DMS114 treated with DMSO at 0.1 percent for 48 hours (cell line): ENCODE measurements around the gene STK39.
"Not testable (repeated sequence)": the region's sequence is repeated elsewhere in the genome, so short reads cannot be mapped to it uniquely, and the experiment has no call there.

Experiments
- DNase-seq: peaks from one replicate; lab custom pipeline; 2025; ENCODE audit not compliant: unreplicated experiment; lab: John Stamatoyannopoulos, UW

The STK39 gene

DNA sequence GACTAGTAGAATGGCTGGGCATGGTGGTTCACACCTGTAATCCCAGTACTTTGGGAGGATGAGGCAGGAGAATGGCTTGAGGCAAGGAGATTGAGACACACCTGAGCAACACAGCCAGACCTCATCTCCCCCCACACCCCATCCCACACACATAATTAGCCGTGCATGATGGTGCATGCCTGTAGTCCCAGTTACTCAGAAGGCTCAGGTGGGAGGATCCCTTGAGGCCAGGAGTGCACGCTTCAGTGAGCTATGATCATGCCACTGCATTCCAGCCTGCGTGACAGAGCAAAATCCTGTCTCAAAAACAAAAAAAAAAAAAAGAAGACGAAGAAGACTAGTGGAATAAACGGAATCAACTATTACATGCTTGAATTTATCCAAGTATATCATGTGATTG, 150.0 kb downstream of the STK39 start:
- DNase-seq: no peak

DNA sequence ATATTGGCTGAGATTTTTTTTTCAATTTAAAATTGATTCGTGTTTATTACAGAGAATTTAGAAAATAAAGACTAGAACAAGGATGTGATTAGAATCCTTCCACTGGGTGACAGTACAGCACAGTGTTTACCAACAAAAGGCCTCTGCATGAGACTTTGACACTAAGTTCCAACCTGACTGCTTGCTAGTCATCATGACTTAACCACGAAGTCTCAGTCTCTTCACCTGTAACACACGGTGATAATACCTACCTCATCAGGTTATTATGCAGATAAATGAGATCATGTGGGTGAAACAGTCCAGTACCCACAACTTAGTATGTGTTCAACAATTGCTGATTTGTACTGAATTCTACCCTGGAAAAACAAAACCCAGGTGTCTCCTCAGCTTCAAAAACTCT, 151.2 kb downstream of the STK39 start:
- no peak for DNase-seq

DNA sequence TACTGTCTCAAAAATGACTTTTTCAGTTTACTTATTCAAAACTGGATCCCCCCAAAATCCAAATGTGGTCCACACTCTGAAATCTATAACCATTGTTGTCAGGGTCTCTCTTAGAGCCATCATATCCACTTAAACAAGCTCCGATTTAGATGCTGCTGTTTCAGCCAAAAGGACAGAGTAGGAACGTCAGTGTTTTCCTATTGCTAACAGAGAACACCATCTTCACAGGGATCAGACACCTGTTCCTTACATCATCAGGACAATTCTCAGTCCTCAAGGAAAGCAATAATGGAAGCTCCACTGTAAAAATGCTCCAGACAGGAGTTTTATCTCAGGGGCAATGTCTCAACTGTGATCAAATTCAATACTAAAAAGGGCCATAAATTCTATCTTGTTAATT, 155.4 kb downstream of the STK39 start:
- DNase-seq: no peak

DNA sequence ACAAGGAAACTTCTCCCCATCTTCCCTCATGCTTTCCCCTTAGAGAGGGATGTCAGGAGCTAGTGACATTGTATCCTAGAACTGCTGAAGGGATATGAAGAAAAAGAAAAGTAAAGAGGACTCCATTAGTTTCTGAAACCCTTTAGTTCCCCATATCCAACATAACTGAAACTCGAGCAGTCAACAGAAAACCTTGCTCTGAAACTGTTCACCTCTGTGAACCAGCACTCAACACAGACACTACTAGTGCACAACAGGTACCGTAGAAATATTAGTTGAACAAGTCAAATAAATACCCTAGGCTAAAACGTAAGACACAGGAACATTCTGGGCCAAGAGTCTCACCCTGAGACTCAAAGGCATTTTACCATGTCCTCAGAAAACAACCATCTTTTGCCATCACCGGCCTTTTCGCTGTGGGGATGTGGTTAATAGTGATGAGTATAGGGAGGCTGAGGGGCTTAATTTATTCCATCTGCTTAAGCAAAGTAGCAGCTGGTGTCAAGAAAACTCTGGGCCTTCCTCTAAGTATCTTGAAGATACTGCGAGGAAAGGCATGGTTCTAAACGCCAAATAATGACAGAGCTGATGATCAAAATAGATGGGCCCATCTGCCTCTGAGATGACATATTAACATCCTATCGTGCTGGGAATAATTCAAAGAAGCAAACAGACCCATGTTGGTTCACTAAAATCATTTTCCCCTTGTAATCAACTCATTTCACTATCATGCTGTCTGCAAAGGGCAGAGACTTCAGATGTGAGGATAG, 156.8 kb downstream of the STK39 start:
- DNase-seq: no peak

DNA sequence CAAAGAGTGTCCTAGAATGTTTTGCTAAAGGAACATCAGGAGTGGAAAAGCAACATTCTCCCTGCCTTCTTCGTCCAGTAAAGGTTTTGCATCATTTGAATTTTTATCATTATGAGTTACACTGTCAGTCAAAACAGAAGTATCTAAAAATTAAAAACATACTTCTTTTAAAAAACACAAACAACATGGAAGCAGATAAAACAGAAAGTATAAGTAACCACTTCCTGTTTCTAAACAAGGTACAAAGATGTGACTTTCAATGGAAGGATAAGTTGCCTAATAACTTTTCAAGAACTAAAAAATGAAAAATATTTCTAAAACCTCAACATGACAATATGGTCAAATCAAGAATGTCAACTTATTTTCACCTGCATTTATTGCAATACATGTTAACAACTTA, 158.2 kb downstream of the STK39 start:
- no peak for DNase-seq

DNA sequence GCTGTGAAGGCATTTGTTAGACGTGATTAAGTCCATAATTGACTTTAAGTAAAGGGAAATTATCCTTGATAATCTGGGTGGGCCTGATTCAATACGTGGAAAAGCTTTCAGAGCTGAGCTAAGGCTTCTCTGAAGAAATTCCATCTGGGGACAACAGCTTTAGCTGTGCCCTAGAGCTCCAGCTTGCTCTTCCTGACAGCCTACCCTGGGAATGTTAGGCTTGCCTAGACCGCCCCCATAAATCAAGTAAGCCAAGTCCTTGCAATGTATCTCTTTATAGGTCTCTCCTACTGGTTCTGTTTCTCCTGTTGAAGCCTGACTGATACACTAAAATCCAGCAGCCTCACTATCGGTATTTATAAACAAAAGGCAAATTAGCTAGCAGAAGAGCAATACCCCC, 160.0 kb downstream of the STK39 start:
- DNase-seq: no peak

DNA sequence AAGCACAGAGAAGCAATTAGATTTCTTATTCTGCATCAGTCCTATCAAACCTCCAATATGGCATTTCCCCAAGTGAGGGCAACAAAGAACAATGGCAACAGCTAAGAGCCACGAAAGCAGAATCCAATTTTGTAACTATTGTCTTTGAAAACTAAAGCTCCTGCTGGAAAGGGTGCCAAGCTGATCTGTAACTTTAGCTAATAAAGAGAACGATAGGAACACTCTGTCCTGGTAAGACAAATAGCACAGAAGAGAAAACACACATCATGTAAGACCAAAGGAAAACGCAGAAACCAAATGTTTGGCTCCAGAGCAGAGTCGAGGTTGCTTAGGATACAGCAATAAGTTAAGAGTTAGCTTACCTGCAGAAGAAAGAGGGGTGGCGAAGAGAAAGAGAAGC, 160.5 kb downstream of the STK39 start:
- DNase-seq: no peak

DNA sequence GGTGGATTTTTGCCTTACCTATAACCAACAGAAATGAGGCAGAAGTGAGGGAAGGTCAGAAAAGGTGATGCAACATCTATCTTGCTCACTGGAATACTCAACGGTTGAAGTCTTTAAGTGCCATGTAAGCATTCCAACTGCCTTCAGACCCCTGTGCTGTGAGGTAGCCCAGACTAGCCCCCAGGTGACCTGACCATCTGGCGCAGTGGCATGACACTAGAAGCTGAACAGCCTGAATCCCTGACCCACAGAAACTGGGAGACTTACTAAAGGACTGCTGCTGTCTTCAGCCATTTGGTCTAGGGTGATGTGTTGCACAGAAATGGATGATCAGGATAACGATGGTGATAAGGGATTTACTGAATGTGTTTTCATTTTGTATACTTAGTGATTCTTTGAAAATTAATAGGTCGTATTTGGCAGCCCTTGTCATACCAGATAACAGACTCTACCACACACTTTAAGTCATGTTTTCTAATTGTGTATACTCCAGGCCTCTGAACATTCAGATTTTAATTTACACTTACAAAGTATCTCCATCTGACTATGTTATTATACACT, 161.5 kb downstream of the STK39 start:
- DNase-seq: no peak

DNA sequence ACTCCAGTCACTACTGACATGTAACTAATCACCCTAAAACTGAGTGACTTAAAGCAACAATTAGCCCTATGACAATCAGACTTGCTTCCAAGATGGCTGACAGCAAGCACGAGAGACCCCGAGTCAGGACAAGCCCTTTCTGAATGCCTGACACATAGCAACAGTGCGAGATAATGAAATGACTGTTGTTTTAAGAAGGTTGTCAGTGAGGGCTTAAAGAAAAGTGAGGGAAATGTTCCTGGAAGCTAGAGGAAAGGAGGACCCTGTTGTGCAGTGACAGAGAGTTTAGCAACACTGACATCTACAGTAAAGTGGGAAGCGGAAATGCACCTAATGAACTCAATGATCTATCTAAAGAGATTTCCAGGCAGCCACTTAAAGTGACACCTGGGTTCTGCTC, 163.1 kb downstream of the STK39 start:
- DNase-seq: no peak

DNA sequence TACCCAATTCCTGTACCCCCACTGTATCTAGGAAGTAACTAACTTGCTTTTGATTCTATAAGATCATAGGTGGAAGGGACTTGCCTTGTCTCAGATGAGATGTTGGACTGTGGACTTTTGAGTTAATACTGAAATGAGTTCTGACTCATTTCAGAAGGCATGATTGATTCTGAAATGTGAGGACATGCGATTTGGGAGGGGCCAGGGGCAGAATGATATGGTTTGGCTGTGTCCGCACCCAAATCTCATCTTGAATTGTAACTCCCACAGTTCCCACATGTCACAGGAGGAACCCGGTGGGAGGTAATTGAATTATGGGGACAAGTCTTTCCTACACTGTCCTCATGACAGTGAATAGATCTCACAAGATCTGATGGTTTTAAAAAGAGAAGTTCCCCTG, 165.9 kb downstream of the STK39 start:
- DNase-seq: not testable (repeated sequence)

DNA sequence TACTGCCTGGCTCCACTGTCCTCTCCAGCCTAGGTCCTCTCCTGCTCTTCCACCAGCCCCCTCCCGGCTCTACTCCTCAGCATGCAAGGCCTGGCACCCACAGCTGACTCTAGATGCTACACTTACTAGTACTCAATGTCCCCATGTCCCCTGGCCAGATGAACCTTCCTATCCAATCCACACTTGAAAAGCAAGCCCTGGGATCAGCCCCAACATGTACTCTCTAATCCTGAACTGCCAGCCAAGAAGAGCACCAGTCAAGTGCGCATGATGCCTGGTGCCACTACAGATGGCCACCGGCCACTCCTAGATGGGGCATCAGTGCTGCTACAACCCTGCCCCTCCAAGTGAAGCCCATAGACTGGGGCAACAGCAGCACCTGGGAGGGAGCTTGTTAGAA, 168.2 kb downstream of the STK39 start:
- no peak for DNase-seq

DNA sequence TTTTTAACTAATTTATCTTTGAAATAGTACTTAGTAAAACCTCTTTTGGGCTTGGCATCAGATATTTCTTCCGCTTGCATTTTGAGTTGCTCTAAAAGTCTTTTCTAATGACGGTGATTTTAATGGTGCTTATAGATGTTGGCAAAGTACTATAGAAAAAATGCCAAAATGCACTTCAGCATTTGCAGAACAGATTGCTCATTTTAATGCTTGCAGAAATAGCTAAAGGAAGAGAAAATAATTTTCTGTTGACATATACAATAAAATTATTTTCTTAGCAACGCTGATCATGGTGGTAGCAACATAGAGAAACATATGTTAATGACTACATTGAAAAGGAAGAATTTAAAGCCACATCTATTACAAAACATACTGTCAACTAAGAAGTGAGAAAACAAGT, 170.7 kb downstream of the STK39 start:
- no peak for DNase-seq

DNA sequence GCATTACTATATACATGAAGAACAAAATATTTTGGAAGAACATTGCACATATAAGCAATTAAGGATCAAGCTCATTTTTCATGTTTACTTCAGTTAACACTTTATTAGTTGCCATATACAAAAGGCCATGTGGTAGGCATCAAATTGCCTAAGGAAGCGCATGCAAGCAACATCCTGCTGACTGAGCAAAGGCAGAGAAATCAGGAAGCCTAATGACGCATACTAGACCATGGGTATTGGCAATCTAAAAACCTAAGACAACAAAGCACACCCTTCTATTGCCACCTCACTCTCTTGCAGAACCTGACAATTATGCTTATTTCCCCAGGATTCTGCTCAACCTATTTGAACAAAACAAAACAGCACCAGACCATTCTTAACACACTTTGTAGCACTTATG, 171.9 kb downstream of the STK39 start:
- no peak for DNase-seq

DNA sequence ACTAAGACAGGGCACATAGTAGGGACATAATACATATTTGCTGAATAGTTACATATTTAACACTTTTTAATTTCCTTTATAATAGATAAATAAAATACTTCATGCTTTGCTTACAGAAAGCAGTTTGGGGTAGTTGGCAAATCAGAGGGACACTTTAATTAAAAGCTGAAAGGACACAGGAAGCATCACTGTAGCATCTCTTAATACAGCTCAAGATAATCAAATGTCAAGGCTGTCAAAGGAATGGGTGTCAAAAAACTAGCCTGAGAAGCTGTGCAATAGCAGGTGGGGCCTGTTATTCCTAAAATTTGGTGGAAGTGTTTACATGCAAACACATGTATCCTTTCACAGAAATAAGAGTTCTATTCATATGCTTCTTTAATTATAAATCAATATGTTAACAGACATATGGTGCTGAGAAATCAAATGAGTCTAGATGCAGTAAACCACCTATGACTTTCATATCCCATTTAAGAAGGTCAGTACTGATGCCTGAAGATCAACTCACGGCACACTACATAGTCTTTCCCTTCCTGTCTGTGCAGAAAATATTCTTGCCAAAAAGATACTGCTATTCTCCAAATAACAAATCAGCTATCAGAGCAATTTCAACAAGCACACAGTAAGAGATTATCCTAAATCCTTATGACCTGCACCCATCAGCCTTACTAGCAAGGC, 174.6 kb downstream of the STK39 start:
- DNase-seq: no peak

DNA sequence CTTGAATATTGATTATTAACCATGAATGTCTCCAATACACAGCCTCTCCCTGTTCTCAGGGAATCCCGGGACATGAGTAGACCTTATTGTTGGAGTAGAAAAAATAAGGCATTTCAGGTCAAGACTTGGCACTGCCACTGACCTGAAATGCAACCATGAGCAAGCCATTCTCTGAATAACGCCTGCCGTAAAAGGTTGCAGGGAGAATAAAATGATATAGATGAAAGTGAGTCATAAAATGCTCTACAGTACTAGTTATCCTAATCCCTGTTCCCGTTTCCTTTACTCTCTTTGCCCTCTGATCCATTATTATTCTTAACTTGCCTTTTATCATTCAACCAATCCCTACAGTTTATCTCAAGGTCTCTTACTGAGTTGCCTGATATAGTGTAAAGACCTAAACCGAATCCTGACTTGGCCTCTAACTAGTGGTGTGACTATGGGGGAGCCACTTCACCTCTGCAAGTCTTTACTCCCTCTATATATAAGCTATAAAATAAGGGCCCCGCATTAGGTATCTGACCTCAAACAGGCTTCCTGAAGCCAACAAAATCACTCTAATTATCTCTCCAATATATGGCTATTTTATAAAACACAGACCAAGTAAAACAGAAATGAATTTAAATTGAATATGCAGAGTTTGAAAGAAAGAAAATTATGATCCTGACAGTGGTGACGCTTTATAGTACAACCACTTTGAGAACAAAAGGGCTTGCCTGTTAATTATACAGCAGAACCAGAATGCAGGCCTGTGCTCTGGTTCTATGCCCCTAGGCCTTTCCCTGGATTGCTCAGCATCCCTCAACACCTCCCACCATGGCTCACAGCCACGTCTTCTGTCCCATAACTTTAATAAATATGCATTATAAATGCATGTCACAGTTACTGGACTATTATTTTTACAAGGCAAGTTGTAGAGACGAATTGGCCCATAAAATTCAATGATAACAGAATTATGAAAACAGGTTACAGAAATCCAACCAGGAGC, 183.1 kb downstream of the STK39 start:
- no peak for DNase-seq

DNA sequence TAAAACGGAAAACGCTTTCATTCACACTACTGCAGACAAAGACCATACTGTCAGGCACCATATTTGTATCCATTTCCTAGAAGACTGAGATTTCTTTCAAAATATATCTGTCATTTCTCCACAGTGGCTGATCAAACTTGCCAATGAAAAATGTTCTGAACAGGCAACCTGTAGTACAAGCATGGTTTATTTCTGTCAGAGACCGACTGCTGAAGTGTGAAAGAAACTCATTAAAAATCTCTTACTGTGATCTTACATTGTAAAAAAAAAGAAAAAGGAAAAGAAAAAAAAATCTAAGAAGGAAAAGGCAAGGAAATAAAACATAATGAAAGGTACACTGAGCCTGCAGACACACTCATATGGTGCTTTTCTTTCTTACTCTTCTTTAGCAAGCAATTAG, 184.5 kb downstream of the STK39 start:
- DNase-seq: no peak

DNA sequence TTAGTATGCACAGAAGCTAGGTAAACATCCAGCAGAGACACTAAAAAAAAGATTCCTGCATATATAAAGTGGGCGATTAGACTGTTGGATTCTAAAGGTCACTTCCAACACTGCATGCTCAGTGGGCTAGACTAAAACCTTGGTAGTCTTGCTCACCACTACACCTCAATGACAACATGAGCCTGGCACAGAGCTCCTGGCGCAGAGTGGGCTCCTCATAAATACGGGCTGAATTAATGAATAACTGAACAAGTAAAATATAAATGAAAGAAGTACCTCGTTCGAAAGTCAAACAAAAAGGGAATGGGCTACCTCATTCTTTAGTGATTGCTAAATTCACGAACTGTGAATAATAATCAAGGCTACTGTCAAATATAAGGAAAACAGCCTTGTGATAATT, 185.3 kb downstream of the STK39 start:
- no peak for DNase-seq

DNA sequence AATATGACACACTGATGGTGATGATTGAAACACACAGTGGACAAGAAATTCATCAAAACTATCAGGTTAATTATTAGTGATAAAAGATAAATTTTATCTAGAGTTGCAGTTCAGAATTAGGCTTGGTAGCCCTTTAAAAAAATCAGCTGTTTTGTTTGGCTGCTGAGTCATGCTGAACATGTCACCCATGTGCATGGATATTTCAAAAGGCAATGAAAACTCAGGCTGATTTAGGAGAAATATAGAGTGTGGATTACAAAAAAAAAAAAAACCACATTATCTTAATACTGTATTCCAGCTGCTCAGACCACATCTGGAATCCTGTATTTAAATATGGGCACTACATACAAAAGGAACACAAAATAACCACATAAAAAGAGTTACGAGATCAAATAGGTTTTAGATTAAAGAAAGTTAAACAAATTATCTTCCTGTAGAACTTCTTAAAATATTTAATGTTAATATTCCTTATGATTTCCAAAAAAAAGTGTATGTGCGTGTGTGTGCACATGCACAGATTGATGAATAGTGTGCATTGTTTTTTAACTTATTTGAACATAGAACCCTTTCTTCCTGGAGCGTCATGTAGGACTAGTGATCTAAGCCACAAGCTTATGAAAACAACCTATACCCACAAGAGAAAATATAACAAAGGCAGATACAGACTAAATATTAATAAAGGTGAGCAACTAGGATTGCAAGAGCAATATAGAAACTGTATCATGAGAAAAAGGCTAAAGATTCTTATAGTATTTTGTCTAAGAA, 186.2 kb downstream of the STK39 start:
- no peak for DNase-seq

DNA sequence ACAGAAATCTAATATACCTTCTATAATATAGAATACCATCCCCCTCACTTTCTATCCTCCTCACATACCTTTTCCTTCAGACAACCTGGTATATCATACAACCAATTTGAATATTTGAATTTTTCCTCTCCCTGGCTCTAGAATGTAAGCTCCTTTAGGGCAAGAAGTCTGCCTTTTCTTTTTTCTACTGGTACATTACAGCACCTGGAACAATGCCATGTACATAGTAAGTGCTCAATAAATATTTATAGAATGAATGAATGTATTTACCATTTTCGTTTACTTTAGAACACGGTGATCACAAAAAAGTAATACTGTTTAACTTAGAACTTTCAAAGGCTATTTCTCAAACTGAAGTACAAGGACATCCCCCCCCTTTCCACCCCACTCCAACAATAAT, 187.6 kb downstream of the STK39 start:
- DNase-seq: no peak

DNA sequence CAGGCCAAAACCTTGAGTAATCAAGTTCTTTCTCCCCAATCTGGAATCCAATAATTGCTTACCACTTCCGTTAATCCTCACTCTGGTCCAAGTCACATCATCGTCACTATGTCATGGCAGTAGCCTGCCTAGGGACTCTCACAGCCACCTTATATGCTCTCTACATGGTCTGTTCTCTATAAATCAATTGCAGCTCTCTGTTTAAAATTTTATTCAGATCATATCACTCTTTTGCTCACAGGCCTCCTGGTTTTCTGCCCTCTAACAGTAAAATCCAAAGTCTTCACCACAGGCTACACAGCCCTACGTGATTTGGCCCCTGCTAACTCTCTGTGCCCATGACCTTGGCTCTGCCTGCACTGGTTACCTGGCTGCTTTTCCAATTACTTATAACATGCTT, 188.7 kb downstream of the STK39 start:
- no peak for DNase-seq
